HepG2 (cell line): ENCODE measurements around the gene SND1. TPM values are rescaled to one million over a fixed set of nuclear protein-coding genes. Genes with fewer than 3 reads are reported as not detected.

ENCODE experiments used
- ATAC-seq: fragments of 200-7000 bp; cut with Tn5 transposase; 3 replicates; pipeline ENCODE4 v1.9.1; 2020; ENCODE audit warnings: mild to moderate bottlenecking, moderate library complexity
- BruUV-seq: library from RNA; stranded (reverse); fragments of 400-500 nt; replicated peaks from 2 replicates; lab custom pipeline; 2021; lab: Mats Ljungman, UMichigan
- CTCF ChIA-PET: fragments of 300-600 bp; formaldehyde crosslinking; extraction: SDS; loops from one replicate; lab custom pipeline; 2021; ENCODE audit warnings: low total read pairs, inconsistent platforms, low intra/inter-chr PET ratio; lab: Yijun Ruan, JAX
- POLR2A ChIA-PET: fragments of 350-600 bp; sonication (Branson Sonifier 250); formaldehyde crosslinking; loops from one replicate; lab custom pipeline; 2020; ENCODE audit warnings: antibody characterized with exemption, inconsistent platforms; lab: Yijun Ruan, JAX
- DNase-seq: peaks from one replicate; pipeline ENCODE4 v3.0.0-alpha.2; 2015; ENCODE audit warnings: low spot score
- FAIRE-seq: peaks from 3 replicates; lab custom pipeline; 2011; peaks lifted over from hg19 to GRCh38; lab: Jason Lieb, UNC
- H2AFZ ChIP-seq: one replicate; pipeline ENCODE4 v1.6.1; 2011; ENCODE audit warnings: low read length, inconsistent platforms
- H3K27ac ChIP-seq: fragments of 300-600 bp; 3 replicates; pipeline ENCODE4 v1.8.0; 2011; ENCODE audit warnings: mixed run types, mild to moderate bottlenecking, mixed read lengths, low read length, inconsistent platforms; ENCODE audit not compliant: insufficient read depth; ENCODE audit errors: extremely low read length
- H3K27me3 ChIP-seq, 2 experiments: fragments of 200-600 bp in 1 of 2; 2 replicates in 1 of 2; 3 replicates in 1 of 2; pipeline versions ENCODE4 v1.6.0 to v1.8.0; 2011; ENCODE audit warnings: low read length in 2 of 2, mild to moderate bottlenecking in 2 of 2, moderate library complexity in 2 of 2, inconsistent platforms in 1 of 2; ENCODE audit not compliant: insufficient read depth in 2 of 2, control insufficient read depth in 1 of 2
- H3K36me3 ChIP-seq, 2 experiments: fragments of 200-600 bp in 1 of 2; replicated peaks in 1 of 2; 2 replicates in 1 of 2; 3 replicates in 1 of 2; pipeline versions ENCODE4 v1.5.1 to v1.8.0; 2011; ENCODE audit warnings: low read length in 2 of 2, inconsistent platforms in 1 of 2; ENCODE audit not compliant: insufficient read depth in 2 of 2, control insufficient read depth in 1 of 2
- H3K4me1 ChIP-seq: 2 replicates; pipeline ENCODE4 v1.5.1; 2012; ENCODE audit warnings: low read length, inconsistent platforms; ENCODE audit not compliant: insufficient read depth
- H3K4me2 ChIP-seq: 2 replicates; pipeline ENCODE4 v1.6.0; 2011; ENCODE audit warnings: low read depth, low read length, inconsistent platforms
- H3K4me3 ChIP-seq, 3 experiments: fragments of 200-600 bp in 1 of 3; sonication (generic), shearing (Covaris generic) in 1 of 3; replicated peaks in 1 of 3; 2 replicates each; pipeline ENCODE4 v1.5.1; 2011 to 2016; ENCODE audit warnings: low read length in 3 of 3, inconsistent platforms in 2 of 3, low read depth in 2 of 3, mild to moderate bottlenecking in 2 of 3, control low read depth in 1 of 3, mixed read lengths in 1 of 3; ENCODE audit not compliant: insufficient read depth in 1 of 3
- H3K79me2 ChIP-seq: one replicate; pipeline ENCODE4 v1.6.1; 2011; ENCODE audit warnings: low read length, inconsistent platforms; ENCODE audit not compliant: insufficient read depth
- H3K9ac ChIP-seq: 2 replicates; pipeline ENCODE4 v1.6.0; 2011; ENCODE audit warnings: mild to moderate bottlenecking, low read depth, low read length, inconsistent platforms; ENCODE audit not compliant: insufficient read depth
- H3K9me3 ChIP-seq: 2 replicates; pipeline ENCODE4 v1.5.1; 2012; ENCODE audit warnings: mild to moderate bottlenecking, low read length
- H4K20me1 ChIP-seq: 2 replicates; pipeline ENCODE4 v1.6.0; 2011; ENCODE audit warnings: inconsistent platforms, mild to moderate bottlenecking, low read length, moderate library complexity; ENCODE audit not compliant: insufficient read depth
- CERS6 ChIP-seq: sonication (generic); formaldehyde crosslinking; IDR thresholded peaks from 2 replicates; pipeline ENCODE4 v1.5.0; 2020; ENCODE audit warnings: missing genetic modification reagents
- KDM6A ChIP-seq: IDR thresholded peaks from 2 replicates; pipeline ENCODE4 v1.6.1; 2016; ENCODE audit warnings: low read depth
- MLXIP ChIP-seq: sonication (generic); formaldehyde crosslinking; IDR thresholded peaks from 2 replicates; pipeline ENCODE4 v1.9.0; 2021; ENCODE audit warnings: missing genetic modification reagents, borderline replicate concordance
- NR1H2 ChIP-seq: sonication (generic); formaldehyde crosslinking; IDR thresholded peaks from 2 replicates; pipeline ENCODE4 v1.8.1; 2022; ENCODE audit warnings: low read depth, missing genetic modification reagents, borderline replicate concordance
- PPARG ChIP-seq: conservative IDR thresholded peaks from 2 replicates; pipeline ENCODE4 v1.6.1; 2016; ENCODE audit warnings: missing biosample characterization, missing genetic modification reagents
- TGIF2 ChIP-seq: IDR thresholded peaks from 2 replicates; pipeline ENCODE4 v1.6.1; 2016; ENCODE audit warnings: control low read depth, missing compliant biosample characterization
- TMF1 ChIP-seq: sonication (generic); formaldehyde crosslinking; IDR thresholded peaks from 2 replicates; pipeline ENCODE4 v1.8.1; 2022; ENCODE audit warnings: low read depth, missing genetic modification reagents
- ZBTB20 ChIP-seq: sonication (generic); formaldehyde crosslinking; IDR thresholded peaks from 2 replicates; pipeline ENCODE4 v1.8.1; 2023; ENCODE audit warnings: missing genetic modification reagents, low read depth, mild to moderate bottlenecking, borderline replicate concordance
- ZNF143 ChIP-seq: sonication (generic); formaldehyde crosslinking; IDR thresholded peaks from 2 replicates; pipeline ENCODE4 v1.4.0; 2020; ENCODE audit warnings: missing genetic modification reagents
- ZNF547 ChIP-seq: sonication (generic); formaldehyde crosslinking; IDR thresholded peaks from 2 replicates; pipeline ENCODE4 v1.5.1; 2020; ENCODE audit warnings: mild to moderate bottlenecking, missing genetic modification reagents
- WGBS: methylation state at CpG from one replicate; pipeline ENCODE4 v1.1.6; 2017; ENCODE audit warnings: low lambda C conversion rate; 5-methylcytosine and 5-hydroxymethylcytosine counted together
- in situ Hi-C: cut with HindIII; loops from 2 replicates; pipeline ENCODE4 v1.10.0; 2017; ENCODE audit warnings: low pct_unique_long_range_greater_than_20kb; ENCODE audit not compliant: extremely low pct_ligation_motif_present
- intact Hi-C: fragments of 100-400 bp; cut with micrococcal nuclease; formaldehyde crosslinking; loops from one replicate; pipeline ENCODE4 v1.10.0; 2022; ENCODE audit not compliant: unreplicated experiment
- polyA plus RNA-seq, 8 experiments: library from polyadenylated mRNA; depleted of rRNA in 3 of 8; stranded (reverse) in 7 of 8; unstranded in 1 of 8; fragments of >200 nt; fragmentation: Illumina TruSeq in 4 of 8; extraction: Trizol in 4 of 8; gene quantifications; 2 replicates each; pipeline versions ENCODE4 v1.2.1 to v1.2.3, GENCODE V29; 2011 to 2016; ENCODE audit warnings: low read depth in 4 of 8, missing spikeins in 1 of 8, mixed read lengths in 1 of 8; ENCODE audit not compliant: insufficient read depth in 1 of 8
- total RNA-seq, 5 experiments: library from RNA; depleted of rRNA; stranded (reverse); fragments of >200 nt; fragmentation: Illumina TruSeq; extraction: Trizol; gene quantifications; 2 replicates each; pipeline ENCODE4 v1.2.3, GENCODE V29; 2016; ENCODE audit warnings: low read depth in 1 of 5
- TF ChIP-seq, protein P1 (sequence below): sonication (generic); formaldehyde crosslinking; IDR thresholded peaks from 2 replicates; pipeline ENCODE4 v1.4.0; 2020; ENCODE audit warnings: missing genetic modification reagents, mild to moderate bottlenecking, borderline replicate concordance
- TF ChIP-seq, protein P2 (sequence below): sonication (generic); formaldehyde crosslinking; IDR thresholded peaks from 2 replicates; pipeline ENCODE4 v1.5.1; 2020; ENCODE audit warnings: missing genetic modification reagents, mild to moderate bottlenecking, borderline replicate concordance
- TF ChIP-seq, protein P3 (sequence below): sonication (generic); formaldehyde crosslinking; IDR thresholded peaks from 2 replicates; pipeline ENCODE4 v1.8.0; 2022; ENCODE audit warnings: low read depth, missing genetic modification reagents

The SND1 gene
- total and polyA plus RNA-seq, 2 of the 13 experiments (the other 11 are each of a cell fraction or from before 2014, with no cell fraction given): 110 to 182 TPM

GRCh38 chr7:128115336-128115820 lies 463.4 kb downstream of the SND1 start:
- H3K27ac ChIP-seq: no peak overlapping the region
- no peaks in the 10 kb centered on the region for H3K79me2 ChIP-seq
- no peaks in the 10 kb centered on the region for H4K20me1 ChIP-seq
- in situ Hi-C loops (no loop called here), intact Hi-C loops (no loop called here)
- CTCF ChIA-PET: no interaction called here
- no peak overlapping the region for H3K9ac ChIP-seq
- no peaks in the 10 kb centered on the region for H3K36me3 ChIP-seq
- no peak for ATAC-seq
- peaks cover 7 to 75% of the 10 kb centered on the region in 2 experiments for H3K27me3 ChIP-seq
- no peak for DNase-seq
- no peak overlapping the region for H2AFZ ChIP-seq
- 24% methylated on average over 6 of the region's 10 CpGs for WGBS
- H3K4me3 ChIP-seq: no peak overlapping the region
- FAIRE-seq: no peak
- H3K4me2 ChIP-seq: no peak overlapping the region
- H3K9me3 ChIP-seq: no peaks in the 10 kb centered on the region
- BruUV-seq: no TSS peak
- peaks cover 10% of the 10 kb centered on the region for H3K4me1 ChIP-seq
- POLR2A ChIA-PET: no interaction called here
- no peak for TF ChIP-seq CERS6 (CRISPR knock-in tag)
- TF ChIP-seq, protein P1, sequence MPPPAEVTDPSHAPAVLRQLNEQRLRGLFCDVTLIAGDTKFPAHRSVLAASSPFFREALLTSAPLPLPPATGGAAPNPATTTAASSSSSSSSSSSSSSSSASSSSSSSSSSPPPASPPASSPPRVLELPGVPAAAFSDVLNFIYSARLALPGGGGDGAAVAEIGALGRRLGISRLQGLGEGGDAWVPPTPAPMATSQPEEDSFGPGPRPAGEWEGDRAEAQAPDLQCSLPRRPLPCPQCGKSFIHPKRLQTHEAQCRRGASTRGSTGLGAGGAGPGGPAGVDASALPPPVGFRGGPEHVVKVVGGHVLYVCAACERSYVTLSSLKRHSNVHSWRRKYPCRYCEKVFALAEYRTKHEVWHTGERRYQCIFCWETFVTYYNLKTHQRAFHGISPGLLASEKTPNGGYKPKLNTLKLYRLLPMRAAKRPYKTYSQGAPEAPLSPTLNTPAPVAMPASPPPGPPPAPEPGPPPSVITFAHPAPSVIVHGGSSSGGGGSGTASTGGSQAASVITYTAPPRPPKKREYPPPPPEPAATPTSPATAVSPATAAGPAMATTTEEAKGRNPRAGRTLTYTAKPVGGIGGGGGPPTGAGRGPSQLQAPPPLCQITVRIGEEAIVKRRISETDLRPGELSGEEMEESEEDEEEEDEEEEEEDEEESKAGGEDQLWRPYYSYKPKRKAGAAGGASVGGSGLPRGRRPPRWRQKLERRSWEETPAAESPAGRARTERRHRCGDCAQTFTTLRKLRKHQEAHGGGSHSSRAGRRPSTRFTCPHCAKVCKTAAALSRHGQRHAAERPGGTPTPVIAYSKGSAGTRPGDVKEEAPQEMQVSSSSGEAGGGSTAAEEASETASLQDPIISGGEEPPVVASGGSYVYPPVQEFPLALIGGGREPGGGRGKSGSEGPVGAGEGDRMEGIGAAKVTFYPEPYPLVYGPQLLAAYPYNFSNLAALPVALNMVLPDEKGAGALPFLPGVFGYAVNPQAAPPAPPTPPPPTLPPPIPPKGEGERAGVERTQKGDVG (CRISPR knock-in tag): no peak
- TF ChIP-seq NR1H2: no peak
- no peak for TF ChIP-seq ZNF547 (CRISPR knock-in tag)
- no peak for TF ChIP-seq PPARG (CRISPR knock-in tag)
- TF ChIP-seq ZNF143 (CRISPR knock-in tag): no peak
- TF ChIP-seq, protein P2, sequence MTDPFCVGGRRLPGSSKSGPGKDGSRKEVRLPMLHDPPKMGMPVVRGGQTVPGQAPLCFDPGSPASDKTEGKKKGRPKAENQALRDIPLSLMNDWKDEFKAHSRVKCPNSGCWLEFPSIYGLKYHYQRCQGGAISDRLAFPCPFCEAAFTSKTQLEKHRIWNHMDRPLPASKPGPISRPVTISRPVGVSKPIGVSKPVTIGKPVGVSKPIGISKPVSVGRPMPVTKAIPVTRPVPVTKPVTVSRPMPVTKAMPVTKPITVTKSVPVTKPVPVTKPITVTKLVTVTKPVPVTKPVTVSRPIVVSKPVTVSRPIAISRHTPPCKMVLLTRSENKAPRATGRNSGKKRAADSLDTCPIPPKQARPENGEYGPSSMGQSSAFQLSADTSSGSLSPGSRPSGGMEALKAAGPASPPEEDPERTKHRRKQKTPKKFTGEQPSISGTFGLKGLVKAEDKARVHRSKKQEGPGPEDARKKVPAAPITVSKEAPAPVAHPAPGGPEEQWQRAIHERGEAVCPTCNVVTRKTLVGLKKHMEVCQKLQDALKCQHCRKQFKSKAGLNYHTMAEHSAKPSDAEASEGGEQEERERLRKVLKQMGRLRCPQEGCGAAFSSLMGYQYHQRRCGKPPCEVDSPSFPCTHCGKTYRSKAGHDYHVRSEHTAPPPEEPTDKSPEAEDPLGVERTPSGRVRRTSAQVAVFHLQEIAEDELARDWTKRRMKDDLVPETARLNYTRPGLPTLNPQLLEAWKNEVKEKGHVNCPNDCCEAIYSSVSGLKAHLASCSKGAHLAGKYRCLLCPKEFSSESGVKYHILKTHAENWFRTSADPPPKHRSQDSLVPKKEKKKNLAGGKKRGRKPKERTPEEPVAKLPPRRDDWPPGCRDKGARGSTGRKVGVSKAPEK (CRISPR knock-in tag): no peak
- no peak for TF ChIP-seq TMF1 (CRISPR knock-in tag)
- TF ChIP-seq, protein P3, sequence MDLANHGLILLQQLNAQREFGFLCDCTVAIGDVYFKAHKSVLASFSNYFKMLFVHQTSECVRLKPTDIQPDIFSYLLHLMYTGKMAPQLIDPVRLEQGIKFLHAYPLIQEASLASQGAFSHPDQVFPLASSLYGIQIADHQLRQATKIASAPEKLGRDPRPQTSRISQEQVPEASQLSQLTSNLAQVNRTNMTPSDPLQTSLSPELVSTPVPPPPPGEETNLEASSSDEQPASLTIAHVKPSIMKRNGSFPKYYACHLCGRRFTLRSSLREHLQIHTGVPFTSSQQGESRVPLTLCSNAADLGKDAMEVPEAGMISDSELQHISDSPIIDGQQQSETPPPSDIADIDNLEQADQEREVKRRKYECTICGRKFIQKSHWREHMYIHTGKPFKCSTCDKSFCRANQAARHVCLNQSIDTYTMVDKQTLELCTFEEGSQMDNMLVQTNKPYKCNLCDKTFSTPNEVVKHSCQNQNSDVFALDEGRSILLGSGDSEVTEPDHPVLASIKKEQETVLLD: no peak
- no peak for TF ChIP-seq TGIF2 (CRISPR knock-in tag)
- TF ChIP-seq ZBTB20 (CRISPR knock-in tag): no peak
- TF ChIP-seq MLXIP: no peak
- no peak for TF ChIP-seq KDM6A (CRISPR knock-in tag)
